ENCODE results near the gene NINJ2. TPM values are rescaled to one million over a fixed set of nuclear protein-coding genes. Genes with fewer than 3 reads are reported as not detected.

The NINJ2 gene
- total RNA-seq, 1 donor from 2014 or later = 18.5 TPM

DNA sequence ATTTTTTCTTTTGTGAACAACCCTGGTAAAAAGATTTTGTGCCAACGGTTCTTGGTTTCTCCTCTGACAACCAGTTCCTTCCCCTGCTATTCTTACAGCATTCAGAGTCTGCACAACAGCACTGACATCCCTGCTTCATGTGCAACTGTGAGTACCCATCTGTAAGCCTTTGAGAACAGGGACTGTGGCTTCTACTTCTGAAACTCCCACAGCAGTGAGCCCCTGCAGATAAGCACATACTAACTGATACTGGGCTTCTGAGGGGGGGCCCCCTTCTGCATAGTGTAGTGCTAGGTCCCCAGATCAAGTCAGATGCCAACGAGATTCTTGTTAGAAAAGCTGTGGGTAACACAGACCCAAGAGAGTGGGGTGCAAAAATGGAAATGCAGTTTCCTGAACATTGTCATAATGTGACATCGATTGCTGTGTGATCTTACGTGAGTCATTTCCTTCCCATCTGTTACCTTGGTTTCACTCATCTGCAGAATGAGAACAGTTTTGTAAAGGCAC lies 11.1 kb upstream of the NINJ2 start:
- DNase-seq (ENCODE audit: low spot score) = no peak

DNA sequence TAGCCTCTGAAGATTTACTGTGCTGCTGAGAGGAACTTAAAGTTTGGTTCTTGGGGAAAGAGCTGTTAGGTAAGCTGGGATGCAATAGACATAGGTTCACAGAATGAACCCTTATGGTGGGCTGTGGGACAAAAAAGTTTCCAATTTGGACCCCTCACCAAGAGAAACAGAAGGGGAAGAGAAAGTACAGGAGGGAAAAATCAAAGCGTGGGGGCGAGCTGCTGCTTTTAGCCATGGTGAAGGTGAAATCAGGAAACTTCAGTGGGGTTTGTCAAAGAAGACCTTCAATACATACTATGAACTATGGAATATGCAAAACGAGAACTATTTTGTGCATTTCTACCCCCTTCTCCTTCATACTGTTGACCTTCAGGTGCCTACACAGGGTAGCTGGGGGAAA lies 10.6 kb upstream of the NINJ2 start:
- DNase-seq (ENCODE audit: low spot score) = no peak

DNA sequence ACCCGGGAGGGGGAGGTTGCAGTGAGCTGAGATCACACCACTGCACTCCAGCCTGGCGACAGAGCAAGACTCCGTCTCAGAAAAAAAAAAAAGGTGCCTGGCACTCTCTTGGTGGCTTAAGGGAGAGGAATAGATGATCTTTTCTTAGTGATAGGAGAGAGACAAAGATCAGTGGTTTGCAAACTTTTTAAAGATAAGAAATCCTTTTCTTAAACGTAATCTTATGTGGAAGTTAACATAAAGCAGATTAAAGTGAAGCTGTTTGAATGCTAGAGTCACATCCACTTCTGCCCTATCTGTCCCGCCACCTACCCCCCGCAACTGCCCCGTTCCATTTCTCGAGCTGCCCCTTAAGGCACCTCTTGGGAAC lies 6.3 kb upstream of the NINJ2 start:
- no peak for DNase-seq (ENCODE audit: low spot score)

DNA sequence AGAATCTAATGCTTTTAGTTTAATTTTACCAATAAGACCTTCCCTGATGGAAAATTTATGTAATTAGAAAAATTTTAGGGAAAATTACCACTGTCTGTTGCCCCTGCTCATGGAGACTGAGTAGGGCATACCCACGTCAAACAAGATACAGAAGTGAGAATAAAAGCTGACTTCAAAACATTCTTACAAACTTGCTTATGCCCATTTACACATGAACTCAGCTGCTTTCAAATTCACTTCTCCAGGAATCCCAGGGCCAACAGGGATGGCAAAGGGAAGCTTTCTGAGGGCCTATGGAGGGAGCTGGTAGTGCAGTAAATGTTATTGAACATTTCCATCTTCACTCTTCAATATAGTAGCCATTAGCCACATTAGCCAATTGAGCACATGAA lies 4.8 kb upstream of the NINJ2 start:
- DNase-seq (ENCODE audit: low spot score) = no peak

DNA sequence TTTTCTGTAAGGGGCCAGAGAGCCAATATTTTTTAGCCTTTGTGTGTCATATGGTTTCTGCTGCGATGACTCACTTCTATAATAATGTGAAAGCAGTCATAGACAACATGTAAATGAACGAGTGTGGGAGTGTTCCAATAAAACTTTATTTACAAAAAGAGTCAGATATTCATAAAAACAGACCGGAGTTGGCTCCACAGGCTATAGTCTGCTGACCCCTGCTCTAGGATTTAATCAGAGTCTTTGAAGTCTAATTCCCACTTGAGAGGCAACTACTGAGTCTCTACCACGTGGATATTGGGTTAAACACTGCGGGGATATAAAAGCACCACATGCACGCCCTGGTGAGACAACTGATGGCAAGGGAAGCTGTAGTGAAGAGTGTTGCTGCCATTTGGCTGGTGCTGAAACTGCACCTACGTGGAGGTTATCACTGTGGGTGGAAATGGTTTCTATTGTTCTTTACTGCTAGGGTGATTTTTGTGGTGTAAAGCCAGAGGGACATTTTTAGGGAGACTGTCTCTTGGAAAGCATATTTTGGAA lies 3.6 kb upstream of the NINJ2 start:
- DNase-seq (ENCODE audit: low spot score) = no peak

DNA sequence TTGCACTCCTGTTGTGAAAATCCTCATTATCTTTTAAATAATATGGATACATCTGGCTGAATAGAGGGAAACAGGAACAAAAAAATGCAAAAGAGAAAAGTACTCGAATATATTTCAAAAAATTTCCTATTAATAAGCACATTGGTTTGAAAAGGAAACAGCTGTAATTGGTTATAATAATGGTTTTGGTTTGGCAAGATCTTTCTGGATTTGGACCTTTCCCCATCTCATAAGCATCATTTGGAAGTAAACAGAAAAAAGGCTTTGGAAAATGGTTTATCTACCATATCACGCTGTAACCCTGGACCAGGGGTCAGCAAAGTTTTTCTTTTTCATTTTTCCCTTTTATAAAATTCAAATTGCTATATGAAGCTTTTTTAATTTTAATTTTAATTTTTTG lies 2.8 kb upstream of the NINJ2 start:
- DNase-seq (ENCODE audit: low spot score) = no peak

DNA sequence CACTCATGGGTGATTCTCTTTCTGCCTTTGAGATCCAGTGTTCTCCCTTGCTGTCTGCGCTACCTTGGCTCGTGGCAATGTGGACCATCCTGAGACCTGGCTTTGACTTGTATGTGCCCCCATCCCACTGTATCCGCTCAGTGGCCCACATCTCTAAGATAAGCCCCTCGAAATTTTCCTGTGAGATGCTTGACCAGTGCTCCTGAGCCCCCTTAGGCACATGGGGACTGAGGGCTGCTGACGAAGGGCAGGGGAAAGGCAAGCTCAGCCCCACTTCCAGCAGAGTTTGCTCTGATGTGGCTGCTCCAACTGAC lies 1.5 kb upstream of the NINJ2 start:
- DNase-seq (ENCODE audit: low spot score) = no peak

DNA sequence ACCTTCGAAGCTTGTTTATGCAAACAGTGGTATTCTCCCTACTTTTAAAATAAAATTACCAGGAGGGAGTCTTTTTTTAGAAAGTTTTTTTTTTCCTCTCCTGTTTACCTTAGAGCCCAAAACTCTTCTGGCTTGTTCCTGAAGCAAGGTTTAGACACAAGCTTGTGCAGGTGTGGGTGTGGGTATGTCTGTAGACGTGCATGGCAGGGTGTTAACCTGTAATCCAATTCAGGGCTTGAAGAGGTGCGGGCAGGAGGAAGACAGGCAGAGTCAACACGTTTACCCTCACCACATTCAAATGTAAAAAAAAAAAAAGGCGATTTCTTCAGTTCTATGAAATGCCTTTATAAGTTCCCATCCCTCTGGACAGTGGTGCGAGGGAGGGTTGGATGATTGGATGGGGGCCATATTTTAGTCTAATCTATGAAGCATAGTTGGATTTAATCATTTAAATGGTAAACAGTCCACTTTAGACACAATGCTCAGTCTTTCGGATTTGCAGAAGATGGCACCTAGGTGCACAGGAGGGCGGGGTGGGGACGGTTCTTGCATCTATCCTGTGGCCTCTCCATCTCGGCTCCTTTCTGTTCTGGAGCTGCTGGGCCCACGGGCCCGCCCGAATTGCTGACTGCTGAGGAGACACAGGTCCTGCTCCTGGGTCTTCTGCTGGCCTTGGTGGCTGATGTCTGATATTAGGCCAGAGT lies 982 bp upstream of the NINJ2 start:
- DNase-seq (ENCODE audit: low spot score) = no peak

DNA sequence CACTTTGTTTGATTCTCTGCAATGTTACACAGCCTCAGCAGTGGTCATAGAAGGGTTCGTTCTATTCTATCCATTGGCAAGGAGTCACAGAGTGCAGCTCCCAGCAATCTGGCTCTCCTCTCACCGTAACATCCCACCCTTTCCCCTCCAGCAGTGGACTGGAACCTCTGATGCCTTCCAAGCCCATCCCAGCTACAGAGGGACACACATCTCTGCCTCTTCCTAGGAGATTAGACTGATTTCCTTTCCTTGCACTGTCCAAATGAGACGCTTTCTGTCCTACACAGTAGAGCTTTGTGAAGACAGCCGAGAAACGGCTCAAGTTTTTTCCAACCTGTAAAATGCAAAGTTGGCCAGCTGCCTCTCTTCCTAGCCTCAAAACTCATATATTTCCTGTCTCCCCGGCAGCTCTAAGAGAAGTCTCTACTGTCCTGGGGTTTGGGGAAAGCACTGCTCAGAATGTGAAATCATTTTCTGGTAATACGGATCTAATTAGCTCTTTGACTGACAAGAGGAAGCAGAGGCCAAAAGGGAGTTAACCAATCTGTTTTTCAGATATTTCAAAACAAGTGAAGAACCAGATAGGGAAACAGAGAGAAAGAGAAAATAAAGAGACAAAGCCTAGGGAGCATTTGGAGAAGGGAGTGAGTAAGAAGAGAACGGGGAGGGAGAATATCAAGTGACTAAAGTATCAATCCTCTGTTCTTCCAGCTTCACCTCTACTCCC lies 516 bp downstream of the NINJ2 start:
- DNase-seq (ENCODE audit: low spot score) = no peak

DNA sequence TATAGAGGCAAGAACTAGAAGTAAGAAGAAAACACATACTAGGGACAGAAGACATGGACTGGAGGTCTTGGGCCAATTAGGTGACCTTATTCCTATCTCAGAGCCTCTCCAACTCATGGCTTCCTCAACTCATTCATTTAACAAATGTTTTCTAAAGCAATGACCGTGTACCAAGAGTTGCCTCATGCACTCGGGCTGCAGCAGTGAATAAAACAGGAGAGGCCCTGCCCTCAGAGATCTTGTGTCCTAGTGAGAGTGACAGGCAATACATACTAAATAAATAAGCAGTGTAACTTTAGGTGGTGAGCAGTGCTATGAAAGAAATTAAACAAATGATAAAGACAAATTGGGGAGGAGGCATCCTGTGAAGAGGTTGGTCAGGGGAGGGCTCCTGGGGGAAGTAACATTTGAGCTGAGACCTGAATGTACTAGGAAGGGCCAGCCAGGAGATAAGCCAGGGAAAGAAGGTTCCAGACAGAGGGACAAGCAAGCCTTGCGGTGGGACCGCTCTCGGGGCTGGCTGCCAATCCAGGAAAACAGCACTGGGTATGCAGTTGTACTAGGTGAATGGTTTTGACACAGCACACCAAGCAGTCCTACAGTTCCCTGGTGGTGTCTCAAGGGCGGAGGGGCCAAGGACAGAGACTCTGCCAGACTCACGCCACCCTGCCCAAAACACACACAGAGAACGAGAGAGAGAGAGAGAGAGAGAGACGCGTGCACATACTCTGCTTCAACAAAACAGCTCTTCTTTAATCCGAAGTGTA lies 1.3 kb downstream of the NINJ2 start:
- no peak for DNase-seq (ENCODE audit: low spot score)

DNA sequence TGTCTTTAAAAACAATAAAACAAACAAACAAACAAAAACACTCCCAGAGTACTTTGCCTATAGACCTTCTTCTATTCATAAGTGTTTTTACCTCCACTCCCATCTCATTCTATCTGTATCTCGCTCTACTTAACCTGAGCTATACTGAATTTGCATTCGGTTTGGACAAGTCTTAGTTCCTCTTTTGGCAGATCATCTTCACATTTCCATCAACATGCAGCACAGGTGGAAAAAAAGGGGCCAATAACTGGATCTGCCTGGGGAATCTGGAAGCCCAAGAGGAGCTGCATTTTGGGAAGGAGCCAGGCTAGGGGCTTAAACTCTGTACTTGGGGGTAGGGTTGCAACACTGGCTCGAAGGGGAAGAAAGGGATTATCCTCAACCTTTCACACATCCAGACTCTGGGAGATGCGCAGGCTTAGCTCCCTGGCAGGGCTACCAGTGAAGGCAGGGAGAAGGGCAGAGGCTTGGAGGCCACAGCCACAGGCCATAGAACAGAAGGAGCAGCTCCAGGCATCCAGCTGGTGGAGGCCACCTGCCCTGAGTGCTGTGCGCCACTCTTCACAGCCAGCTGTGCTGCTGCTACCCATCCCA lies 4.1 kb downstream of the NINJ2 start:
- DNase-seq (ENCODE audit: low spot score) = no peak

DNA sequence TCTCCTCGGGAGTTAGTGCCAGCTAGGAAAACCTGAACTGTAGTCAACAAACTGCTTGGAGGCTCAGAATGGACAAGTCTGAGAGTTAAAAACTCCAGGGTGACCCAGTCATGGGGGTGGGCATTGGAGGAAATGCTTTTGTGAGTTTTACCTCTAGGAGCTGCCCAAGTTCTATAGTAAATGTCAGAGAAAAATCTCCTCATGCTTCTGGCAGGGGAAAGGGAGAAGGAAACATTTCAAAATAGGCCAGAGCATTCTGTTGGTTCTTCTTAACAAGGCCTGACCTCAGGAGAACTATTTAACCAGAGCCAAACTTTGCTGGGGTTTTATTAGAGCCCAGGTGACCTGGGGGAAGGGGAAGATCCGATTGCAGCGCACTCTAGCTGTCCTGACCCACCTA lies 12.3 kb downstream of the NINJ2 start:
- DNase-seq (ENCODE audit: low spot score) = no peak

DNA sequence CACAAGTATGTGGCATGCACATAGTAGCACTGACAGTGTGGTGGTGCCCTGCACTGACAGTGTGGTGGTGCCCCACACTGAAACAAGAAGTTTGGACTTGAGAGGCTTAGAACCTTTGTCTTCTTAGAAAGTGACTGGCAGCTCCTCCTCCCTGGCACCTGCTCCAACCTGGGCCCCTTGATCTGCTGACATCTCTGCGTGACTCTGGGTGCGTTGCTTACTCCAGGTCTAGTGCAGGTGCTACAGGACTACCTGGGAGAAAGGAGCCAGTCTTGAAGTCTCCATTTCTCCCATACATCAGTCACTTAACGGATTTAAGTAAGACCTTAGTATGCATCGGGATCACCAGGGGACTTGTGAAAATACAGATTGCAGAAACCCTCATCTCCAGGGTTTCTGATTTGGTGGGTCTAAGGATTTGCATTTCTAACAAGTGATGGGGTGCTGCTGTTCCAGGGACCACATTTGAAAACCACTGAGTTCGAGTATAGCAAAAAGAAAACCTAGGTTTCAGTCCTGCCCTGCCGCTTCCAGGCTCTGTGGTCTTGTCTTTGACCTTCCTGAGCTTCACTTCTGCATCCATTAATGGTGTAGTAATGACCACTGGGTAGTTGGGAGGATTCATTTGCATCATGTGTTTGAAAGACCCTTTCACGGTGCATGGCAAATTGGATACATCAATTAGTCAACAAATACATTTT lies 15.7 kb downstream of the NINJ2 start:
- no peak for DNase-seq (ENCODE audit: low spot score)

DNA sequence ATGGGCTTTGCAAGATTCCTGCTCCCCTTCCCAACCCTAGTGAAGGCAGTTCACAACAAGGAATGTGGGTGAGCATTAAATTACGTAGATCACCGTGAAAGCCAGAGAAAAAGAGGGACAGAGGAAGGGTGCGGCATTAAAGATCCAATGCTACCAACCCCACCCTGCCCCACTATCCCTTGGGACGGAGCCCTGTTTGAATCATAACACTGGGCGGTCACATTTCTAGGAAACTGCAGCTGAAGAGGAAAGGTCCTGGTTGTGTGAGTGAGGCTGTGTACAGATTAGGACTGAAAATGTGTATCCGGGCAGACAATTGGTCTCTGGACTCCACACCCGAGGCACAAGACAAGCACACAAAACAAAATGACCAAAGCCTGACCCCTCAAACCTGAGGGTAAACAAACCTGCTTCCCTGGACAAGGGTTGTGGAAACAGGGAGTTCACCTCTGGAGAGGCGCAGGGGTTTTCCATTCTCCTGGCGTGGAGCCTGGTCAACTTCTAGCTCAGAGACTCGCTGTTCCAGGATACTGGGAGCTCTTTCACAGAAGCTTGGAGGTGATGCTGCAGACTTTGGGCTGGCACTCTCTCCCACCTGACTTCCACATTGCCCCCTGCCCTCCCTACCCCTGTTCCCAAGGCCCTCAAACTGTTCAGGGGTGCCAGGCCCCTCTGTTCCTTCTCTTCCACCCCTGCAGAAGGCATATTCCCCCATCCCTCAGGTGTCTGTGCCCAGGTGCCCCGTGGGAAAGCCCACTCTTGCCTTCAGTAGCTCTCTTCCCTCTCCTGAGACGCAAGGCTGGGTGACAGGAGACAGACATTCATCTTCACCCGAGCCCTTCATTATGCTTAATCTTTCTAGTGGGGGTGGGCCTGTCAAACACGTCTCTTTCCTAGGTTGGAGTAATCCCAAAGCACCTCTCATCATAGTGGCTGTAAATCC lies 16.5 kb downstream of the NINJ2 start:
- no peak for DNase-seq (ENCODE audit: low spot score)

DNA sequence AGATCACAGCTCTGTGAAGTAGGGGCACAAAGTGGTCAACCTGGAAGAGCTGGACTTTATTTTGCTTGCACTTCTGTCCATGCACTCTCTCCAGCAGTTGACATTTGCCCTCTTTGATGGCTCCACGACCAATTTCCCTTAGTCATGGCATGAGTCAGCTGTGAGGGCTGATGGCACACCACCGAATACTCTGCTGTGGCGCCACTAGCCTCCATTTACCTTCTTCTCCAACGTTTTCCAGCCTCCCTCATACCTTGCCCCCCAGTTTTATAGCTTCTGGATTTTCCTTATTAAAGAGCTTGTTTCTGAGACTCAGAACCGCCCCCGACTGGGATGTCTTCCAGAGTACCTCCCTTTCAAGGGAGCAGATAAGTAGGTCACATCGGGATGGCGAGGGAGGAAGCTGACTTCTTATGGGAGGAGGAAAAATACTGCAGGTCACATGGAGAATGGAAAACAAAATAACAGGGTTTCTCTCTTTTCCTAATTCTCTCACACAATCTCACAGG lies 17.6 kb downstream of the NINJ2 start:
- DNase-seq (ENCODE audit: low spot score) = no peak

DNA sequence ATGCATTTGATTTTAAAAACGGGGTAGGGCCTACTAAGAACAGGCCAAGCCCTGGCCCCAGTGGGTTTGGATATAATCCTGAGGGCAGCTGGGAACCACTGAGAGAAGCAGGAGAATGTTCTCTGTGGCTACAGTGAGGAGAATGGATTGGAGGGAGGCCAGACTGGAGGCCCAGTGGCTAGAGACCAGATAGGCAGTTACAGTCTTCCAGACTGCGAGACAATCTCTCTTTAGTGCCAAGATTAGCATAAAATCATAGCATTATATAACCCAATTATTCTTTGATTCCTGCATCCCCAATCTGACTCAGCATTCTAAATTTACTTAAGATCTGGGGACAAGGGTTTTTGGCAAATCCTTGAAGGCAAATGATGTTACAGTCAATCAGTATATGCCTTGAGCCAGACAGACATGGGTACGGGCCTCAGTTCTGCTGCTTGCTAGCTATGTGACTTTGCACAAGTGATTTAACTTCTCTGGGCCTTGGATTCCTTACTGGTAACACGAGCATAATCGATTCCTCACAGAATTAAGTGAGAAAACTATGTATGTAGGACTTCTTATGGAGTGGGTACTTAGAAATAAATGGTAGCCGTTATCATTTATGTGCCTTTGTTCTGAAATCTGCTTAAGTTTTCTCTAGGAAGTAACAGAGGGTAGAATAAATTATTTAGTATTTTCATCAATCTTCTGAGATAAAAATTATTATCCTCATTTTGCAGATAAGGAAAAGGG lies 18.3 kb downstream of the NINJ2 start:
- no peak for DNase-seq (ENCODE audit: low spot score)

DNA sequence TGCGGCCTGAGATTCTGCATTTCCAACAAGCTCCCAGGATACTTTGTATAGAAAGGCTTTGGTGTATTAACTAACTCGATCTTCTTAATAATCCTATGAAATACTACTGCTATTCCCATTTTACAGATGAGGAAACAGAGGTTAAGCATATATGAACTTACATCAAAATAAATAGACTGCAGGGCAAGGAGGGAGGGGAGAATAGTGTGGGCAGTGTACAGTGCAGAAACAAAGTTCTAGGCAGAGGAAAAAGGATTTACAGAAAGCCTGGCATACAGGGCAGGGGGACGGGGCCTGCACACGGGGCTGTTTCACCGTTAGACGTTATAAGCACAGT lies 19.0 kb downstream of the NINJ2 start:
- DNase-seq (ENCODE audit: low spot score) = no peak

DNA sequence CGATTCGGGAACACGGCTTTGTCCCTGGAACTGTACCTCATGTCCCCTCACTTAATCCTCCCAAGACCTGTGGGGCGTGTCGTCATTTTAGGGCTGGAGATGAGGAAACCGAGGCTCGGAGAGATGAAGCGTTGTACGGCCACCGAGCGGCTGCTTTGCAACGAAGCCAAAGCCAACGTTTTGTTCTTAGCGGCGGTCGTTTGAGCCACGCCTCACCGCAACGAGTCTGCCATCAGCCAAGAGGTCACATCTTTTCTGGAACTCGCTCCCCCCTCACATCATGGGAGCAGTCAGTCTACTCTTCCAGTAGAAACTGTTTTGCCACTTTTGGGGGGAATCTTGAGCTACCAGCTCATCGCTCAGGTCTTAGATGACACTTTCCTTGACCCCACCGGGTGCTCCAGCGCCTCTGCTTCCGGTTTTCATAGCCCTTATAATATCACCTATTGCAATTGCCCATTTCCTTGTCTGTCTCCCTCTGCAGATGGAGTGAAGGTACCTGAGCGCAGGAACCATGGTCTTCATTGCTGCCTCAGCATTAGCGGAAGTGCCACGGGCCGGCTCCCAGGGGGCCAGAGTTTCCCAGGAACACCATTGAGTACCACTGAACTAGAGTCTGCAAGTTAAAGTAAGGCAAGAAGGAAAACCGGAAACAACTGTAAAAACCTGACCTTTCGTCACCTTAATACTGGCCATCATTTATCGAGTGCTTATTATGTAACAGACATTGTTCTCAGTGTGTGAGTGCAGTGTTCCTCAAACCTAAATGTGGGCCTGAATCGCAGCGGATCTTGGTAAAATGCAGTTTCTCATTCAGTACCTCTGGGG lies 19.6 kb downstream of the NINJ2 start:
- DNase-seq (ENCODE audit: low spot score) = no peak
